ENCODE measurements around the gene ACP6. TPM values are rescaled to one million over a fixed set of nuclear protein-coding genes. Genes with fewer than 3 reads are reported as not detected.

The ACP6 gene
- total RNA-seq, 1 experiment from 2014 or later = 31.5 TPM

DNA sequence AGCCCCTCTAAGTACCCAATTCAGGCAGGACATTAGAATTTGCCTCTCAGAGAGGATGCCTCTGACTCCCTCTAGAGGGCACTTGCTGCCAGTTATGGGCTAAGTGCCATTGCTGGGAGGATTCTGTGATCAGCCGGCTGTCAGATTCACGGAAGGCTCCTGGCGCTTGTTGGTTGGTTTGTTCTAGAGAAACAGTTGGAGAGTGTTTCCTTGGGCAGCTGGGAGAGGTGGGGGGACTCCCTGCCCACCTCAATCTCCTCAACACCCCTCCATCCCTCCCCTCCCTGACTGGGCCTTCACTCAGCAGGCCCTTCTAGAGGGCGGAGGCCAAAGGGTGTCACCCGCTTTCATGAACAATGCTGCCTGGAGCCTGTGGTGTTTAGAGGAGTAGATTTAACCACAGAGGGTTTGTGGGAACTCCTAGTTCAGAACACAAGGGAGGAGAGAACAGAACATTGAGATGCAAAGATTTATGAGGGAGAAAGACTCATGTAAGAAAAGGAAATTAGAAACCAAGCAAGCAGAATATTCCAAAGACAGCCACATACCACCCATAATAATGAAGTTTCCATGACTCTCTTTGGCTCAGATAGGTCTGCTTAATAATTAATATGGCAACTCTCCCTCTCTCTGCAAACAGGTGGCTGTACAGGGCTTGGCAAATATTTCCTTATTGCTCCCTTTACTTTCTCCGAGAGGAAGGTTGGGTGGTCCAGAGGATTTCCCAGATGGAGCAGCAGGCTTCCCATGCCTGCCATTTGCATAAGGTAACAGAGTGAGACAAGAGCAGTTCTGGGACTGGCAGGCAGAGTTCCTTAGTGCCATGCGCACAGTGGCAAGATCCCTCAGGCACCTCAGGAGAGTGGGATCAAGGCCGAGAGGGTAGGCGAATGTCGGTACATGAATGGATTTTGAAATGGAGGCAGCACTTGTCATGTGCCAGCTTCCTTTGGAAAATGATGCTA, 30.0 kb upstream of the ACP6 start:
- Mint-ChIP-seq H3K27me3 (ENCODE audit: low read depth) (no peaks in the 10 kb centered on the region; the same call in 1 of the 2 replicates), H3K27ac (no peak overlapping the region), H3K36me3 (no peaks in the 10 kb centered on the region), H3K4me1 (peaks cover 7% of the 10 kb centered on the region), H3K9me3 (no peaks in the 10 kb centered on the region), H3K4me3 (no peak overlapping the region)
- peak; percentile 98 for ATAC-seq
- TF ChIP-seq CTCF (IDR thresholded peaks at IDR 0.05) (peak; percentile 67), ZNF671 (CRISPR knock-in tag; IDR thresholded peaks at IDR 0.05) (no peak), MXD4 (CRISPR knock-in tag; IDR thresholded peaks at IDR 0.05; ENCODE audit: borderline replicate concordance) (no peak), ZNF281 (CRISPR knock-in tag; IDR thresholded peaks at IDR 0.05) (no peak)
- ChIA-PET POLR2A (no interaction called here), CTCF (interaction anchor here (5.0 kb wide), 1 partner anchor 192 kb away, joined by 44 read pairs; no protein-coding TSS in a partner anchor)
- peak; percentile 71 for DNase-seq (ENCODE audit: low spot score)

DNA sequence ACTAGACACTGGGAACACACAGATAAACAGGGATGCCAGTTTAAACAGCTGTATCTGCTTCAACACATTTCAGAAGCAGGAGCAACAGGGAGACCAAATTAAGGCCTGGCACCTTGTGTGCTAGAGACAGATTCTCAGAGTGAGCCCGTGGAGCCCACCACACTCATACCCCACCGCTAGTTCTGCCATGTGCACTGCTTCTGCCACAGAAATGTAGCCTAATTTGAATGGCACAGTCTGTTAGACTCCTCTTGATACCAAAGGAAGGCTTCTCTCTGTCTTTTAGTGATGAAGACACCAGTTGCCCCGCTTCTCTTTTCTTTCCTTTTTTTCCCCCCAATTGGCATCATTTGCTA, 29.3 kb upstream of the ACP6 start:
- CTCF ChIA-PET = no interaction called here

More for the DNA sequence above, 29.3 kb upstream of the ACP6 start:
- H3K27me3 Mint-ChIP-seq (ENCODE audit: low read depth) = no peaks in the 10 kb centered on the region; the same call in 1 of the 2 replicates
- ATAC-seq (peak; percentile 25; the same call in 1 of the 2 replicates), DNase-seq (ENCODE audit: low spot score) (no peak)
- H3K36me3 Mint-ChIP-seq = no peaks in the 10 kb centered on the region
- TF ChIP-seq, protein P1, sequence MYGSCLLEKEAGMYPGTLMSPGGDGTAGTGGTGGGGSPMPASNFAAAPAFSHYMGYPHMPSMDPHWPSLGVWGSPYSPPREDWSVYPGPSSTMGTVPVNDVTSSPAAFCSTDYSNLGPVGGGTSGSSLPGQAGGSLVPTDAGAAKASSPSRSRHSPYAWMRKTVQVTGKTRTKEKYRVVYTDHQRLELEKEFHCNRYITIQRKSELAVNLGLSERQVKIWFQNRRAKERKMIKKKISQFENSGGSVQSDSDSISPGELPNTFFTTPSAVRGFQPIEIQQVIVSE (CRISPR knock-in tag; IDR thresholded peaks at IDR 0.05; ENCODE audit: borderline replicate concordance) = no peak
- no peak for TF ChIP-seq ZNF263 (CRISPR knock-in tag; IDR thresholded peaks at IDR 0.05; ENCODE audit: low read depth)
- no peak for TF ChIP-seq JAZF1 (CRISPR knock-in tag; IDR thresholded peaks at IDR 0.05)
- no peak for TF ChIP-seq ZNF423 (CRISPR knock-in tag; IDR thresholded peaks at IDR 0.05)
- TF ChIP-seq ZNF138 (CRISPR knock-in tag; conservative IDR thresholded peaks at IDR 0.05) = no peak
- no peak for TF ChIP-seq ELF4 (CRISPR knock-in tag; IDR thresholded peaks at IDR 0.05; ENCODE audit: low read depth)
- TF ChIP-seq ZNF281 (CRISPR knock-in tag; IDR thresholded peaks at IDR 0.05) = no peak
- no peak for TF ChIP-seq RORB (CRISPR knock-in tag; IDR thresholded peaks at IDR 0.05)
- TF ChIP-seq EMX1 (CRISPR knock-in tag; IDR thresholded peaks at IDR 0.05) = no peak
- no peak for TF ChIP-seq CBFB (CRISPR knock-in tag; IDR thresholded peaks at IDR 0.05; ENCODE audit: low read depth)
- TF ChIP-seq, protein P2, sequence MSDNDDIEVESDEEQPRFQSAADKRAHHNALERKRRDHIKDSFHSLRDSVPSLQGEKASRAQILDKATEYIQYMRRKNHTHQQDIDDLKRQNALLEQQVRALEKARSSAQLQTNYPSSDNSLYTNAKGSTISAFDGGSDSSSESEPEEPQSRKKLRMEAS (CRISPR knock-in tag; IDR thresholded peaks at IDR 0.05) = no peak
- TF ChIP-seq RELA (CRISPR knock-in tag; IDR thresholded peaks at IDR 0.05; ENCODE audit: borderline replicate concordance) = no peak
- no peak for TF ChIP-seq TCF7 (CRISPR knock-in tag; IDR thresholded peaks at IDR 0.05; ENCODE audit: low read depth)
- TF ChIP-seq IRF1 (CRISPR knock-in tag; IDR thresholded peaks at IDR 0.05) = no peak
- TF ChIP-seq, protein P3, sequence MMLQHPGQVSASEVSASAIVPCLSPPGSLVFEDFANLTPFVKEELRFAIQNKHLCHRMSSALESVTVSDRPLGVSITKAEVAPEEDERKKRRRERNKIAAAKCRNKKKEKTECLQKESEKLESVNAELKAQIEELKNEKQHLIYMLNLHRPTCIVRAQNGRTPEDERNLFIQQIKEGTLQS (CRISPR knock-in tag; conservative IDR thresholded peaks at IDR 0.05) = no peak
- no peak for TF ChIP-seq ZSCAN18 (CRISPR knock-in tag; IDR thresholded peaks at IDR 0.05)
- no peak for TF ChIP-seq TP53 (CRISPR knock-in tag; IDR thresholded peaks at IDR 0.05)
- no peak for TF ChIP-seq SMAD4 (CRISPR knock-in tag; IDR thresholded peaks at IDR 0.05)
- H3K9me3 Mint-ChIP-seq = no peaks in the 10 kb centered on the region
- peaks cover 7% of the 10 kb centered on the region for H3K4me1 Mint-ChIP-seq
- POLR2A ChIA-PET = no interaction called here
- H3K4me3 Mint-ChIP-seq = no peak overlapping the region
- no peak overlapping the region for H3K27ac Mint-ChIP-seq

Measured in WTC11 (cell line).